K562 (cell line): ENCODE measurements around the gene NYAP2.

ENCODE experiments used
- EP300 ChIP-seq: IDR thresholded peaks from 2 replicates; pipeline ENCODE4 v1.6.1; 2012; ENCODE audit warnings: low read length, improper control_type of control experiment
- GATA2 ChIP-seq: sonication (generic); formaldehyde crosslinking; IDR thresholded peaks from 2 replicates; pipeline ENCODE4 v1.4.0; 2020; ENCODE audit warnings: mild to moderate bottlenecking, missing genetic modification reagents
- NCOA6 ChIP-seq: fragments of 450-650 bp; IDR thresholded peaks from 2 replicates; pipeline ENCODE4 v1.6.1; 2017; ENCODE audit warnings: mild to moderate bottlenecking
- POLR2A ChIP-seq: fragments of 450-650 bp; conservative IDR thresholded peaks from 2 replicates; pipeline ENCODE4 v1.6.1; 2016
- SNIP1 ChIP-seq: fragments of 450-650 bp; IDR thresholded peaks from 2 replicates; pipeline ENCODE4 v1.7.1; 2017; ENCODE audit warnings: low read depth, mild to moderate bottlenecking
- TAF7 ChIP-seq: fragments of 450-650 bp; IDR thresholded peaks from 2 replicates; pipeline ENCODE4 v1.6.1; 2016; ENCODE audit warnings: missing genetic modification characterization, missing compliant biosample characterization
- ZBTB1 ChIP-seq: sonication (generic); formaldehyde crosslinking; IDR thresholded peaks from 2 replicates; pipeline ENCODE4 v1.8.1; 2023; ENCODE audit warnings: missing genetic modification reagents, low read depth, mild to moderate bottlenecking, borderline replicate concordance
- TF ChIP-seq, protein P1 (sequence below), 3 experiments: IDR thresholded peaks in 2 of 3; conservative IDR thresholded peaks in 1 of 3; 2 replicates each; pipeline ENCODE4 v1.5.1; 2011 to 2012; ENCODE audit warnings: low read length in 3 of 3, mild to moderate bottlenecking in 3 of 3, control low read depth in 2 of 3, improper control_type of control experiment in 1 of 3, inconsistent platforms in 1 of 3, low read depth in 1 of 3, mixed read lengths in 1 of 3, moderate library complexity in 1 of 3; ENCODE audit not compliant: insufficient read depth in 2 of 3

DNA sequence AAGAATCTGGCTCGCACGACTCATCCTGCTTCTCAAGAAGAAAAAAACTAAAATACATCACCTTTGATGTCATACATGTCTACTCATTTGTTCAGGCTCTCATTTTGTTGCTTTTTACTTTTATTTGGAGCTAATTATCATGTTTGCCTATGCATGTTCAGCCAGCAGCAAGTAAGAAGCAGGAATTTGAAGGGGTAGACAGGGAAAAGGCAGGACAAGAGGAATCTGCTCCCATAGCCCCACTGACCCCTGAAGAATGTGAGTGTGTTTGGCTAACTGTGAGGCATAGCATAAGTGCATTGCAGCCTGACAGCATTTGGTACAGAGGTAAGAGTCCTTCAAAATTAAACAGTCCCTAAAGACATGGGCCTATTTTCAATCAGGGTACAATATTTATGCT is 72.7 kb downstream of the NYAP2 start:
- TF ChIP-seq EP300 (no peak), POLR2A (no peak), GATA2 (CRISPR knock-in tag) (no peak), NCOA6 (no peak), ZBTB1 (CRISPR knock-in tag) (no peak), TAF7 (tag) (no peak), SNIP1 (no peak)
- TF ChIP-seq, protein P1, sequence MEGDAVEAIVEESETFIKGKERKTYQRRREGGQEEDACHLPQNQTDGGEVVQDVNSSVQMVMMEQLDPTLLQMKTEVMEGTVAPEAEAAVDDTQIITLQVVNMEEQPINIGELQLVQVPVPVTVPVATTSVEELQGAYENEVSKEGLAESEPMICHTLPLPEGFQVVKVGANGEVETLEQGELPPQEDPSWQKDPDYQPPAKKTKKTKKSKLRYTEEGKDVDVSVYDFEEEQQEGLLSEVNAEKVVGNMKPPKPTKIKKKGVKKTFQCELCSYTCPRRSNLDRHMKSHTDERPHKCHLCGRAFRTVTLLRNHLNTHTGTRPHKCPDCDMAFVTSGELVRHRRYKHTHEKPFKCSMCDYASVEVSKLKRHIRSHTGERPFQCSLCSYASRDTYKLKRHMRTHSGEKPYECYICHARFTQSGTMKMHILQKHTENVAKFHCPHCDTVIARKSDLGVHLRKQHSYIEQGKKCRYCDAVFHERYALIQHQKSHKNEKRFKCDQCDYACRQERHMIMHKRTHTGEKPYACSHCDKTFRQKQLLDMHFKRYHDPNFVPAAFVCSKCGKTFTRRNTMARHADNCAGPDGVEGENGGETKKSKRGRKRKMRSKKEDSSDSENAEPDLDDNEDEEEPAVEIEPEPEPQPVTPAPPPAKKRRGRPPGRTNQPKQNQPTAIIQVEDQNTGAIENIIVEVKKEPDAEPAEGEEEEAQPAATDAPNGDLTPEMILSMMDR (IDR thresholded peaks at IDR 0.05 in 2 of 3, conservative IDR thresholded peaks at IDR 0.05 in 1 of 3; ENCODE audit: insufficient read depth in 2 of 3, low read depth in 1 of 3, low read length in 3 of 3): no peak
